HepG2 (cell line): ENCODE results near the gene LYPD6B. TPM values are rescaled to one million over a fixed set of nuclear protein-coding genes. Genes with fewer than 3 reads are reported as not detected.

Experiments
- ATAC-seq: fragments of 200-7000 bp; cut with Tn5 transposase; 3 replicates; pipeline ENCODE4 v1.9.1; 2020; ENCODE audit warnings: mild to moderate bottlenecking, moderate library complexity
- BruUV-seq: library from RNA; stranded (reverse); fragments of 400-500 nt; replicated peaks from 2 replicates; lab custom pipeline; 2021; lab: Mats Ljungman, UMichigan
- CTCF ChIA-PET: fragments of 300-600 bp; formaldehyde crosslinking; extraction: SDS; loops from one replicate; lab custom pipeline; 2021; ENCODE audit warnings: low total read pairs, inconsistent platforms, low intra/inter-chr PET ratio; lab: Yijun Ruan, JAX
- POLR2A ChIA-PET: fragments of 350-600 bp; sonication (Branson Sonifier 250); formaldehyde crosslinking; loops from one replicate; lab custom pipeline; 2020; ENCODE audit warnings: antibody characterized with exemption, inconsistent platforms; lab: Yijun Ruan, JAX
- DNase-seq: peaks from one replicate; pipeline ENCODE4 v3.0.0-alpha.2; 2015; ENCODE audit warnings: low spot score
- FAIRE-seq: peaks from 3 replicates; lab custom pipeline; 2011; peaks lifted over from hg19 to GRCh38; lab: Jason Lieb, UNC
- H2AFZ ChIP-seq: one replicate; pipeline ENCODE4 v1.6.1; 2011; ENCODE audit warnings: low read length, inconsistent platforms
- H3K27ac ChIP-seq: fragments of 300-600 bp; 3 replicates; pipeline ENCODE4 v1.8.0; 2011; ENCODE audit warnings: mixed run types, mild to moderate bottlenecking, mixed read lengths, low read length, inconsistent platforms; ENCODE audit not compliant: insufficient read depth; ENCODE audit errors: extremely low read length
- H3K27me3 ChIP-seq, 2 experiments: fragments of 200-600 bp in 1 of 2; 2 replicates in 1 of 2; 3 replicates in 1 of 2; pipeline versions ENCODE4 v1.6.0 to v1.8.0; 2011; ENCODE audit warnings: low read length in 2 of 2, mild to moderate bottlenecking in 2 of 2, moderate library complexity in 2 of 2, inconsistent platforms in 1 of 2; ENCODE audit not compliant: insufficient read depth in 2 of 2, control insufficient read depth in 1 of 2
- H3K36me3 ChIP-seq, 2 experiments: fragments of 200-600 bp in 1 of 2; replicated peaks in 1 of 2; 2 replicates in 1 of 2; 3 replicates in 1 of 2; pipeline versions ENCODE4 v1.5.1 to v1.8.0; 2011; ENCODE audit warnings: low read length in 2 of 2, inconsistent platforms in 1 of 2; ENCODE audit not compliant: insufficient read depth in 2 of 2, control insufficient read depth in 1 of 2
- H3K4me1 ChIP-seq: 2 replicates; pipeline ENCODE4 v1.5.1; 2012; ENCODE audit warnings: low read length, inconsistent platforms; ENCODE audit not compliant: insufficient read depth
- H3K4me2 ChIP-seq: 2 replicates; pipeline ENCODE4 v1.6.0; 2011; ENCODE audit warnings: low read depth, low read length, inconsistent platforms
- H3K4me3 ChIP-seq, 3 experiments: fragments of 200-600 bp in 1 of 3; sonication (generic), shearing (Covaris generic) in 1 of 3; replicated peaks in 1 of 3; 2 replicates each; pipeline ENCODE4 v1.5.1; 2011 to 2016; ENCODE audit warnings: low read length in 3 of 3, inconsistent platforms in 2 of 3, low read depth in 2 of 3, mild to moderate bottlenecking in 2 of 3, control low read depth in 1 of 3, mixed read lengths in 1 of 3; ENCODE audit not compliant: insufficient read depth in 1 of 3
- H3K79me2 ChIP-seq: one replicate; pipeline ENCODE4 v1.6.1; 2011; ENCODE audit warnings: low read length, inconsistent platforms; ENCODE audit not compliant: insufficient read depth
- H3K9ac ChIP-seq: 2 replicates; pipeline ENCODE4 v1.6.0; 2011; ENCODE audit warnings: mild to moderate bottlenecking, low read depth, low read length, inconsistent platforms; ENCODE audit not compliant: insufficient read depth
- H3K9me3 ChIP-seq: 2 replicates; pipeline ENCODE4 v1.5.1; 2012; ENCODE audit warnings: mild to moderate bottlenecking, low read length
- H4K20me1 ChIP-seq: 2 replicates; pipeline ENCODE4 v1.6.0; 2011; ENCODE audit warnings: inconsistent platforms, mild to moderate bottlenecking, low read length, moderate library complexity; ENCODE audit not compliant: insufficient read depth
- CAMTA2 ChIP-seq: sonication (generic); formaldehyde crosslinking; IDR thresholded peaks from 2 replicates; pipeline ENCODE4 v1.4.0; 2020; ENCODE audit warnings: mild to moderate bottlenecking, missing genetic modification reagents, borderline replicate concordance
- CCDC6 ChIP-seq: sonication (generic); formaldehyde crosslinking; IDR thresholded peaks from 2 replicates; pipeline ENCODE4 v1.8.1; 2022; ENCODE audit warnings: mild to moderate bottlenecking, missing genetic modification reagents, moderate library complexity
- CHCHD3 ChIP-seq: sonication (generic); formaldehyde crosslinking; IDR thresholded peaks from 2 replicates; pipeline ENCODE4 v1.8.0; 2022; ENCODE audit warnings: mild to moderate bottlenecking, missing genetic modification reagents, moderate library complexity
- DMAP1 ChIP-seq: IDR thresholded peaks from 2 replicates; pipeline ENCODE4 v1.6.1; 2016
- GATAD2A ChIP-seq: IDR thresholded peaks from 2 replicates; pipeline ENCODE4 v1.6.1; 2016
- NR2F2 ChIP-seq: IDR thresholded peaks from 2 replicates; pipeline ENCODE4 v1.6.1; 2012; ENCODE audit warnings: low read depth, inconsistent platforms, borderline replicate concordance
- SKI ChIP-seq: fragments of 450-650 bp; IDR thresholded peaks from one replicate; pipeline ENCODE4 v1.6.1; 2018; ENCODE audit warnings: mild to moderate bottlenecking; ENCODE audit not compliant: partially characterized antibody
- SMARCE1 ChIP-seq: fragments of 450-650 bp; IDR thresholded peaks from 2 replicates; pipeline ENCODE4 v1.6.1; 2017; ENCODE audit warnings: borderline replicate concordance
- THYN1 ChIP-seq: sonication (generic); formaldehyde crosslinking; IDR thresholded peaks from 2 replicates; pipeline ENCODE4 v1.8.1; 2023; ENCODE audit warnings: low read depth, mild to moderate bottlenecking, moderate library complexity, missing genetic modification reagents, borderline replicate concordance
- ZHX1 ChIP-seq: sonication (generic); formaldehyde crosslinking; IDR thresholded peaks from 2 replicates; pipeline ENCODE4 v1.8.1; 2022; ENCODE audit warnings: low read depth, mild to moderate bottlenecking, missing genetic modification reagents
- ZIK1 ChIP-seq: sonication (generic); formaldehyde crosslinking; IDR thresholded peaks from 2 replicates; pipeline ENCODE4 v1.5.0; 2020; ENCODE audit warnings: mild to moderate bottlenecking, low read depth, missing genetic modification reagents, borderline replicate concordance
- ZNF264 ChIP-seq: sonication (generic); formaldehyde crosslinking; IDR thresholded peaks from 2 replicates; pipeline ENCODE4 v1.4.0; 2020; ENCODE audit warnings: missing genetic modification reagents
- ZNF790 ChIP-seq: sonication (generic); formaldehyde crosslinking; IDR thresholded peaks from 2 replicates; pipeline ENCODE4 v1.8.0; 2022; ENCODE audit warnings: missing genetic modification reagents, mild to moderate bottlenecking, borderline replicate concordance
- ZNF816 ChIP-seq: sonication (generic); formaldehyde crosslinking; IDR thresholded peaks from 2 replicates; pipeline ENCODE4 v1.8.0; 2022; ENCODE audit warnings: missing genetic modification reagents, mild to moderate bottlenecking, borderline replicate concordance
- WGBS: methylation state at CpG from one replicate; pipeline ENCODE4 v1.1.6; 2017; ENCODE audit warnings: low lambda C conversion rate; 5-methylcytosine and 5-hydroxymethylcytosine counted together
- in situ Hi-C: cut with HindIII; loops from 2 replicates; pipeline ENCODE4 v1.10.0; 2017; ENCODE audit warnings: low pct_unique_long_range_greater_than_20kb; ENCODE audit not compliant: extremely low pct_ligation_motif_present
- intact Hi-C: fragments of 100-400 bp; cut with micrococcal nuclease; formaldehyde crosslinking; loops from one replicate; pipeline ENCODE4 v1.10.0; 2022; ENCODE audit not compliant: unreplicated experiment
- polyA plus RNA-seq, 8 experiments: library from polyadenylated mRNA; depleted of rRNA in 3 of 8; stranded (reverse) in 7 of 8; unstranded in 1 of 8; fragments of >200 nt; fragmentation: Illumina TruSeq in 4 of 8; extraction: Trizol in 4 of 8; gene quantifications; 2 replicates each; pipeline versions ENCODE4 v1.2.1 to v1.2.3, GENCODE V29; 2011 to 2016; ENCODE audit warnings: low read depth in 4 of 8, missing spikeins in 1 of 8, mixed read lengths in 1 of 8; ENCODE audit not compliant: insufficient read depth in 1 of 8
- total RNA-seq, 5 experiments: library from RNA; depleted of rRNA; stranded (reverse); fragments of >200 nt; fragmentation: Illumina TruSeq; extraction: Trizol; gene quantifications; 2 replicates each; pipeline ENCODE4 v1.2.3, GENCODE V29; 2016; ENCODE audit warnings: low read depth in 1 of 5
- TF ChIP-seq, protein P1 (sequence below): sonication (generic); formaldehyde crosslinking; IDR thresholded peaks from 2 replicates; pipeline ENCODE4 v1.5.1; 2020; ENCODE audit warnings: missing genetic modification reagents, mild to moderate bottlenecking, borderline replicate concordance
- TF ChIP-seq, protein P2 (sequence below): sonication (generic); formaldehyde crosslinking; IDR thresholded peaks from 2 replicates; pipeline ENCODE4 v1.8.0; 2022; ENCODE audit warnings: missing genetic modification reagents, mild to moderate bottlenecking, inconsistent platforms, borderline replicate concordance
- TF ChIP-seq, protein P3 (sequence below): sonication (generic); formaldehyde crosslinking; IDR thresholded peaks from 2 replicates; pipeline ENCODE4 v1.8.0; 2022; ENCODE audit warnings: missing genetic modification reagents, low read depth, mild to moderate bottlenecking, borderline replicate concordance

The LYPD6B gene
- total and polyA plus RNA-seq, 2 of the 13 experiments (the other 11 are each of a cell fraction or from before 2014, with no cell fraction given) = not detected

- Histone ChIP-seq H4K20me1 (no peaks in the 10 kb centered on the region), H3K4me1 (no peaks in the 10 kb centered on the region), H3K9ac (no peak overlapping the region), H3K79me2 (no peaks in the 10 kb centered on the region), H3K27ac (no peak overlapping the region), H3K36me3 (no peaks in the 10 kb centered on the region), H3K4me2 (no peak overlapping the region), H3K9me3 (no peaks in the 10 kb centered on the region), H3K4me3 (no peak overlapping the region), H2AFZ (no peak overlapping the region), H3K27me3 (peaks cover 0 to 6% of the 10 kb centered on the region in 2 experiments; a peak in 1 of 5 replicates)
- ChIA-PET POLR2A (no interaction called here), CTCF (no interaction called here)
- no peak for FAIRE-seq
- WGBS = 11% methylated on average over 4 of the region's 4 CpGs
- ATAC-seq = no peak
- in situ Hi-C loops = no loop called here
- no TSS peak for BruUV-seq
- no peak for DNase-seq
- intact Hi-C loops = no loop called here
- TF ChIP-seq CAMTA2 (no peak), ZNF790 (CRISPR knock-in tag) (no peak), ZNF816 (CRISPR knock-in tag) (no peak), ZIK1 (CRISPR knock-in tag) (no peak), SMARCE1 (no peak), GATAD2A (CRISPR knock-in tag) (no peak), ZNF264 (CRISPR knock-in tag) (no peak), CHCHD3 (no peak), SKI (no peak), ZHX1 (CRISPR knock-in tag) (no peak), THYN1 (CRISPR knock-in tag) (no peak), NR2F2 (no peak), CCDC6 (CRISPR knock-in tag) (no peak), DMAP1 (CRISPR knock-in tag) (no peak)
- TF ChIP-seq, protein P1, sequence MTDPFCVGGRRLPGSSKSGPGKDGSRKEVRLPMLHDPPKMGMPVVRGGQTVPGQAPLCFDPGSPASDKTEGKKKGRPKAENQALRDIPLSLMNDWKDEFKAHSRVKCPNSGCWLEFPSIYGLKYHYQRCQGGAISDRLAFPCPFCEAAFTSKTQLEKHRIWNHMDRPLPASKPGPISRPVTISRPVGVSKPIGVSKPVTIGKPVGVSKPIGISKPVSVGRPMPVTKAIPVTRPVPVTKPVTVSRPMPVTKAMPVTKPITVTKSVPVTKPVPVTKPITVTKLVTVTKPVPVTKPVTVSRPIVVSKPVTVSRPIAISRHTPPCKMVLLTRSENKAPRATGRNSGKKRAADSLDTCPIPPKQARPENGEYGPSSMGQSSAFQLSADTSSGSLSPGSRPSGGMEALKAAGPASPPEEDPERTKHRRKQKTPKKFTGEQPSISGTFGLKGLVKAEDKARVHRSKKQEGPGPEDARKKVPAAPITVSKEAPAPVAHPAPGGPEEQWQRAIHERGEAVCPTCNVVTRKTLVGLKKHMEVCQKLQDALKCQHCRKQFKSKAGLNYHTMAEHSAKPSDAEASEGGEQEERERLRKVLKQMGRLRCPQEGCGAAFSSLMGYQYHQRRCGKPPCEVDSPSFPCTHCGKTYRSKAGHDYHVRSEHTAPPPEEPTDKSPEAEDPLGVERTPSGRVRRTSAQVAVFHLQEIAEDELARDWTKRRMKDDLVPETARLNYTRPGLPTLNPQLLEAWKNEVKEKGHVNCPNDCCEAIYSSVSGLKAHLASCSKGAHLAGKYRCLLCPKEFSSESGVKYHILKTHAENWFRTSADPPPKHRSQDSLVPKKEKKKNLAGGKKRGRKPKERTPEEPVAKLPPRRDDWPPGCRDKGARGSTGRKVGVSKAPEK (CRISPR knock-in tag) = no peak
- TF ChIP-seq, protein P2, sequence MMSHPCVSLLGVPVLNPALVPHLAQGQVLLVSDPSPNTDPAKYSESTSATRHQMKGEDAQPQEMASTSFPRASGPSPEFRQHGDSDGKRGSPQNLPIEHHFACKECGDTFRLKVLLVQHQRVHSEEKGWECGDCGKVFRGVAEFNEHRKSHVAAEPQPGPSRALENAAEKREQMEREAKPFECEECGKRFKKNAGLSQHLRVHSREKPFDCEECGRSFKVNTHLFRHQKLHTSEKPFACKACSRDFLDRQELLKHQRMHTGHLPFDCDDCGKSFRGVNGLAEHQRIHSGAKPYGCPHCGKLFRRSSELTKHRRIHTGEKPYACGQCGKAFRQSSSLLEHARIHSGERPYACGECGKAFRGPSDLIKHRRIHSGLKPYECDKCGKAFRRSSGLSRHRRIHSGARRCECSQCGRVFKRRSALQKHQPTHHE (CRISPR knock-in tag) = no peak
- TF ChIP-seq, protein P3, sequence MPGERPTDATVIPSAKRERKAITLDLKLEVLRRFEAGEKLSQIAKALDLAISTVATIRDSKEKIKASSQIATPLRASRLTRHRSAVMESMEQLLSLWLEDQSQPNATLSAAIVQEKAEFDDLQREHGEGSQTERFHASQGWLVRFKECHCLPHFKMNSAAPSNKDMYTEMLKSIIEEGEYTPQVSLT (CRISPR knock-in tag) = no peak
These were observed 175.4 kb downstream of the LYPD6B start for GRCh38 chr2:149213764-149214493.
